HG03095 (cell line): ENCODE results near the gene UNC5CL.
"Not testable (repeated sequence)": the region's sequence is repeated elsewhere in the genome, so short reads cannot be mapped to it uniquely, and the experiment has no call there.

Experiments
- ATAC-seq: cut with Tn5 transposase; IDR thresholded peaks from one replicate; pipeline ENCODE4 v1.9.1; 2021; ENCODE audit warnings: moderate library complexity; ENCODE audit not compliant: unreplicated experiment

UNC5CL gene

GRCh38 chr6:41008011-41008410 is 31.0 kb downstream of the UNC5CL start:
- ATAC-seq: no peak

- ATAC-seq: not testable (repeated sequence)
Observed at GRCh38 chr6:41006980-41007379, 32.0 kb downstream of the UNC5CL start.

- ATAC-seq: peak; percentile 62
Observed at GRCh38 chr6:41006217-41006616, 32.8 kb downstream of the UNC5CL start.

GRCh38 chr6:41002168-41002567 is 36.9 kb downstream of the UNC5CL start:
- no peak for ATAC-seq

- ATAC-seq: no peak
Observed at GRCh38 chr6:41000248-41000647, 38.8 kb downstream of the UNC5CL start.

GRCh38 chr6:40999569-40999968 is 39.5 kb downstream of the UNC5CL start:
- ATAC-seq: no peak

- ATAC-seq: no peak
Observed at GRCh38 chr6:40998661-40999060, 40.4 kb downstream of the UNC5CL start.

GRCh38 chr6:40997234-40997957 is 41.6 kb downstream of the UNC5CL start:
- no peak for ATAC-seq

- no peak for ATAC-seq
Observed at GRCh38 chr6:40996591-40997233, 42.3 kb downstream of the UNC5CL start.

GRCh38 chr6:40992746-40993145 is 46.3 kb downstream of the UNC5CL start:
- ATAC-seq: no peak

- ATAC-seq: no peak
Observed at GRCh38 chr6:40990301-40990700, 48.7 kb downstream of the UNC5CL start.

GRCh38 chr6:40989204-40990169 is 49.5 kb downstream of the UNC5CL start:
- no peak for ATAC-seq

- no peak for ATAC-seq
Observed at GRCh38 chr6:40988634-40989033, 50.4 kb downstream of the UNC5CL start.

- no peak for ATAC-seq
Observed at GRCh38 chr6:40986921-40987819, 51.9 kb downstream of the UNC5CL start.

GRCh38 chr6:40986364-40986763 is 52.7 kb downstream of the UNC5CL start:
- no peak for ATAC-seq

GRCh38 chr6:40983752-40984151 is 55.3 kb downstream of the UNC5CL start:
- no peak for ATAC-seq

- no peak for ATAC-seq
Observed at GRCh38 chr6:40982917-40983316, 56.1 kb downstream of the UNC5CL start.

- ATAC-seq: no peak
Observed at GRCh38 chr6:40978687-40979289, 60.2 kb downstream of the UNC5CL start.

GRCh38 chr6:40977695-40978094 is 61.3 kb downstream of the UNC5CL start:
- ATAC-seq: no peak

- ATAC-seq: no peak
Observed at GRCh38 chr6:40977085-40977484, 61.9 kb downstream of the UNC5CL start.
